ENCODE results near the gene HELT. TPM values are rescaled to one million over a fixed set of nuclear protein-coding genes. Genes with fewer than 3 reads are reported as not detected.

Gene HELT
- total RNA-seq, 1 experiment from 2014 or later: not detected

DNA sequence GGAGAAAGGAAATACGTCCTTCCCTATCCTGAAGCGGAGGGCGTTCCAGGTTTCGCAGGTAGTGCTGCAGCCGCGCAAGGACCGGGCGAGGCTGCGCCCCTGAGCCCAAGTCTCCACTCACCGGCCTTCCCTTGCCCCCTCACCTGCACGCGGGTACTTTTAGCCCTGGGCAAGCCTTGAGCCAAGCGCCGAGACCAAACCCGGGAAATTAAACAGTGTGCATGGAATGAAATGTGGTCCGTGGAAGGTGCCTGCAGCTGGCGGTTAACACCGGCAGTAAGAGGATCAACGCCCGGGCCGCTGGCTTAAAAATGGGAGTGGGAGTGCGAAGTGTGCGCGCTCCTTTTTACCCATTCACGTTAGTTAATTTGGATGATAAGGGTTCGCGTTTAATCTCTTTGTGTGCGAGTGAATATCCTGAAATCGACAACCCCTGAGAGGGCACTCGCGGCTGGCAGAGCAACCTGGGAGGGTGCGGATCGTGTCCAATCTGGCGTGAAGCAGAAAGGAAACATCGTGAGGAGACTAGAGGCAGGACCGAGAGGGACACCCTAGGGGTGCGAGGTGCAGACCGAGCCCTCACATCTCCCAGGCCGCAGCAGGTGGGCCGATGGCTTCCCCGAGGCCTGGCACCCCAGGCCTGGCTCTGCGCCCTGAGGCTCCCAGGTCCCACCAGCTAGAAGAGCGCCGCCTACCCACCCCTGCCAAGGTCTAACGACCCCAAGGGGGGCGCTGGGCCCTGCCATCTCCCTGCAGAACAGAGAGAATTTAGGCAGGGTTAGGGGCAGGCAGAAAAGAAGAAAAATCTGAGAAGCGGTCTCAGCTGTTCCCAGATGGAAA is 2.0 kb upstream of the HELT start:
- Mint-ChIP-seq H3K4me1 (ENCODE audit: low read depth, unreplicated experiment) (peaks cover 6% of the 10 kb centered on the region), H3K4me3 (ENCODE audit: unreplicated experiment) (no peak overlapping the region), H3K27me3 (ENCODE audit: insufficient read depth, unreplicated experiment) (peaks cover 30% of the 10 kb centered on the region), H3K36me3 (ENCODE audit: insufficient read depth, unreplicated experiment) (peaks cover 7% of the 10 kb centered on the region), H3K27ac (ENCODE audit: unreplicated experiment) (no peak overlapping the region), H3K9me3 (ENCODE audit: unreplicated experiment) (no peaks in the 10 kb centered on the region)
- intact Hi-C loops (cut with micrococcal nuclease; ENCODE audit: unreplicated experiment): no loop called here
- TF ChIP-seq CTCF (IDR thresholded peaks at IDR 0.05; ENCODE audit: insufficient read depth in 1 of 2, low read depth in 1 of 2, low read length in 1 of 2, severe bottlenecking in 1 of 2, unreplicated experiment in 1 of 2): no peak
- H3K4me1 ChIP-seq: peaks cover 7% of the 10 kb centered on the region; the same call in 1 of the 2 replicates
- CTCF ChIA-PET: no interaction called here
- no TSS peak for BruUV-seq (replicated peaks)
- H3K36me3 ChIP-seq (ENCODE audit: control insufficient read depth, insufficient read depth, low read length): no peaks in the 10 kb centered on the region
- no peaks in the 10 kb centered on the region for H3K9me3 ChIP-seq
- no peak overlapping the region for H3K4me3 ChIP-seq (ENCODE audit: low read depth, low read length)
- peaks cover 2% of the 10 kb centered on the region for H3K27me3 ChIP-seq (replicated peaks; ENCODE audit: control insufficient read depth, insufficient read depth, low read length)
- no peak for DNase-seq
- POLR2A ChIA-PET: no interaction called here

DNA sequence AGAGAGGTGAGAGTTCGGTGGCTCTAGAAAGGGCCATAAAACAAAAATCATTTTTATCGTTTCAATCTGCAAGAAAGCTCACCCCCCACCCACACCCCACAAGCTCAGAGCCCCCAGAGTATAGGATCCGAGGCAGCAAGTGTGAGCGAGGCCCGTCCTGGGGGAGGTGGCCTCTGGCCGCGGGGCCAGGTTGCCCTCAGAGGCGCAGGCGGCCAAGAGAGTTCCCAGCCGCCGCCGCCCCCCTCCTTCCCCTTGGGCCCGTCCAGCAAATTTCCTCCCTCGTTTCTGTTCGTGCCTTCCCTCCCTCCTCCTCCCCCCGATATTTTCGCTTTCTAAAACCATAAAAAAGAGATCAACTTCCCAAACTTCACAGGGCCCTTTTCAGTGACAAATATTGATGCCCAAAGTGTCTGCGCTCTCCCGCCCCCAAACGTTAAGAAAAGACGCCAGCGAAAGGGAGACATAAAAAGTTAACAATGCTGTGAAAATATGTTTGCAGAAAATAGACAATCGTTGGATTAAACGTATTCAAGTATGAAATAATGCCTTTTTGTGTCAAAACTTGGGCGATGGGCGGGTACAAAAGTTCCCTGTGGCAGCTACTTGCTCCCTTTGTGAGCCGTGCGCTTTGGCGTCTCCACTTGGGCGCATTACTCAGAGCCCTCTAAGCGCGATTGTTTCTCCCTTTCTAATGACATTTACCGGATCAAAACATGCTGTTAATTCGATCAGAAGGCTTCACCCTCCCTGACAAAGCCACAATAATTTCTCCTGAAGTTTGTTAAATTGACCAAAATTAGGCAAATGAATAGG is 1.1 kb upstream of the HELT start:
- H3K4me1 Mint-ChIP-seq (ENCODE audit: low read depth, unreplicated experiment): peaks cover 6% of the 10 kb centered on the region
- H3K36me3 Mint-ChIP-seq (ENCODE audit: insufficient read depth, unreplicated experiment): peaks cover 7% of the 10 kb centered on the region
- H3K27ac Mint-ChIP-seq (ENCODE audit: unreplicated experiment): no peak overlapping the region
- peaks cover 32% of the 10 kb centered on the region for H3K27me3 Mint-ChIP-seq (ENCODE audit: insufficient read depth, unreplicated experiment)
- peak overlapping the region; percentile 76 for H3K4me3 Mint-ChIP-seq (ENCODE audit: unreplicated experiment)
- no peak for TF ChIP-seq CTCF (IDR thresholded peaks at IDR 0.05; ENCODE audit: insufficient read depth in 1 of 2, low read depth in 1 of 2, low read length in 1 of 2, severe bottlenecking in 1 of 2, unreplicated experiment in 1 of 2)
- no peaks in the 10 kb centered on the region for H3K9me3 ChIP-seq
- no TSS peak for BruUV-seq (replicated peaks)
- H3K27me3 ChIP-seq (replicated peaks; ENCODE audit: control insufficient read depth, insufficient read depth, low read length): peaks cover 2% of the 10 kb centered on the region
- no peaks in the 10 kb centered on the region for H3K9me3 Mint-ChIP-seq (ENCODE audit: unreplicated experiment)
- no peak overlapping the region for H3K4me3 ChIP-seq (ENCODE audit: low read depth, low read length)
- intact Hi-C loops (cut with micrococcal nuclease; ENCODE audit: unreplicated experiment): no loop called here
- peaks cover 7% of the 10 kb centered on the region; the same call in 1 of the 2 replicates for H3K4me1 ChIP-seq
- ChIA-PET POLR2A (no interaction called here), CTCF (no interaction called here)
- H3K36me3 ChIP-seq (ENCODE audit: control insufficient read depth, insufficient read depth, low read length): no peaks in the 10 kb centered on the region
- DNase-seq: no peak

- intact Hi-C loops (cut with micrococcal nuclease; ENCODE audit: unreplicated experiment): no loop called here
- no TSS peak for BruUV-seq (replicated peaks)
- H3K4me3 ChIP-seq (ENCODE audit: low read depth, low read length): peak overlapping the region; percentile 28
- H3K4me1 ChIP-seq: peaks cover 7% of the 10 kb centered on the region; the same call in 1 of the 2 replicates
- H3K27me3 ChIP-seq (replicated peaks; ENCODE audit: control insufficient read depth, insufficient read depth, low read length): peaks cover 2% of the 10 kb centered on the region
- no peaks in the 10 kb centered on the region for H3K9me3 ChIP-seq
- no peak overlapping the region for H3K27ac Mint-ChIP-seq (ENCODE audit: unreplicated experiment)
- peaks cover 7% of the 10 kb centered on the region for H3K36me3 Mint-ChIP-seq (ENCODE audit: insufficient read depth, unreplicated experiment)
- H3K36me3 ChIP-seq (ENCODE audit: control insufficient read depth, insufficient read depth, low read length): no peaks in the 10 kb centered on the region
- H3K4me3 Mint-ChIP-seq (ENCODE audit: unreplicated experiment): peak overlapping the region; percentile 76
- peaks cover 6% of the 10 kb centered on the region for H3K4me1 Mint-ChIP-seq (ENCODE audit: low read depth, unreplicated experiment)
- H3K9me3 Mint-ChIP-seq (ENCODE audit: unreplicated experiment): no peaks in the 10 kb centered on the region
- no peak for DNase-seq
- POLR2A ChIA-PET: interaction anchor here (0.6 kb wide), 1 partner anchor 83 kb away, joined by 4 read pairs; no protein-coding TSS in a partner anchor
- CTCF ChIA-PET: interaction anchor here (1.0 kb wide), 1 partner anchor 285 kb away, joined by 4 read pairs; the partner anchor contains the start of gene CENPU
- no peak for TF ChIP-seq CTCF (IDR thresholded peaks at IDR 0.05; ENCODE audit: insufficient read depth in 1 of 2, low read depth in 1 of 2, low read length in 1 of 2, severe bottlenecking in 1 of 2, unreplicated experiment in 1 of 2)
- peaks cover 33% of the 10 kb centered on the region for H3K27me3 Mint-ChIP-seq (ENCODE audit: insufficient read depth, unreplicated experiment)
Observed at GRCh38 chr4:185018834-185019455, 655 bp downstream of the HELT start.

Measured in Caco-2 (cell line).